AG04449 (cell line): ENCODE measurements around the gene CLEC3A.

ENCODE experiments used
- CTCF ChIA-PET: fragments of 350-600 bp; formaldehyde crosslinking; extraction: SDS; loops from one replicate; lab custom pipeline; 2021; ENCODE audit warnings: antibody characterized with exemption; lab: Yijun Ruan, JAX
- POLR2A ChIA-PET: fragments of 400-600, 350-600 bp; formaldehyde crosslinking; extraction: SDS; loops from one replicate; lab custom pipeline; 2020; ENCODE audit warnings: antibody characterized with exemption, inconsistent platforms; lab: Yijun Ruan, JAX
- DNase-seq: peaks from one replicate; pipeline ENCODE4 v3.0.0-alpha.2; 2010; ENCODE audit warnings: low read depth, low spot score
- H3K4me3 ChIP-seq: 2 replicates; pipeline ENCODE4 v1.5.1; 2011; ENCODE audit warnings: low read depth, mild to moderate bottlenecking, control low read depth, low read length
- TF ChIP-seq, protein P1 (sequence below): IDR thresholded peaks from one replicate; pipeline ENCODE4 v1.5.1; 2011; ENCODE audit warnings: mild to moderate bottlenecking, moderate library complexity, low read length, control low read depth, inconsistent platforms; ENCODE audit not compliant: insufficient read depth; ENCODE audit errors: missing control alignments

CLEC3A gene

DNA sequence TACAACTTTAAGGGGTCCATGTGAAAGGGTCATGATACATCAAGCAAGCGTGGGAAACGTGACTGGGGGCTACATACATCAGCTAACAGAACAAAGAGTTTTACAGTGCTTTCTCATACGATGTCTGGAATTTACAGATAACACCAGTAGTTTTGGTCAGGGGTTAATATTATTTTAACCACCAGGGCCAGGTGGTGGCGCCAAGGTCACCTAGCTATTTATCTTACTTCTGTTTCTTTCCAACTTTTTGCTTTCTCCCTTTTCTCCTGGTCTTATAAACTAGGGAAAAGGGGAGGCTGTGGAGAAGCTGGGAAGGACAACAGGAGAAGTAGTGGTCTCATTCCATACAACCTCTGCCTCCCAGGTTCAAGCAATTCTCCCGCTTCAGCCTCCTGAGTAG lies 37.9 kb downstream of the CLEC3A start:
- H3K4me3 ChIP-seq = no peak overlapping the region
- DNase-seq = no peak
- TF ChIP-seq, protein P1, sequence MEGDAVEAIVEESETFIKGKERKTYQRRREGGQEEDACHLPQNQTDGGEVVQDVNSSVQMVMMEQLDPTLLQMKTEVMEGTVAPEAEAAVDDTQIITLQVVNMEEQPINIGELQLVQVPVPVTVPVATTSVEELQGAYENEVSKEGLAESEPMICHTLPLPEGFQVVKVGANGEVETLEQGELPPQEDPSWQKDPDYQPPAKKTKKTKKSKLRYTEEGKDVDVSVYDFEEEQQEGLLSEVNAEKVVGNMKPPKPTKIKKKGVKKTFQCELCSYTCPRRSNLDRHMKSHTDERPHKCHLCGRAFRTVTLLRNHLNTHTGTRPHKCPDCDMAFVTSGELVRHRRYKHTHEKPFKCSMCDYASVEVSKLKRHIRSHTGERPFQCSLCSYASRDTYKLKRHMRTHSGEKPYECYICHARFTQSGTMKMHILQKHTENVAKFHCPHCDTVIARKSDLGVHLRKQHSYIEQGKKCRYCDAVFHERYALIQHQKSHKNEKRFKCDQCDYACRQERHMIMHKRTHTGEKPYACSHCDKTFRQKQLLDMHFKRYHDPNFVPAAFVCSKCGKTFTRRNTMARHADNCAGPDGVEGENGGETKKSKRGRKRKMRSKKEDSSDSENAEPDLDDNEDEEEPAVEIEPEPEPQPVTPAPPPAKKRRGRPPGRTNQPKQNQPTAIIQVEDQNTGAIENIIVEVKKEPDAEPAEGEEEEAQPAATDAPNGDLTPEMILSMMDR = no peak
- ChIA-PET POLR2A (no interaction called here), CTCF (no interaction called here)

DNA sequence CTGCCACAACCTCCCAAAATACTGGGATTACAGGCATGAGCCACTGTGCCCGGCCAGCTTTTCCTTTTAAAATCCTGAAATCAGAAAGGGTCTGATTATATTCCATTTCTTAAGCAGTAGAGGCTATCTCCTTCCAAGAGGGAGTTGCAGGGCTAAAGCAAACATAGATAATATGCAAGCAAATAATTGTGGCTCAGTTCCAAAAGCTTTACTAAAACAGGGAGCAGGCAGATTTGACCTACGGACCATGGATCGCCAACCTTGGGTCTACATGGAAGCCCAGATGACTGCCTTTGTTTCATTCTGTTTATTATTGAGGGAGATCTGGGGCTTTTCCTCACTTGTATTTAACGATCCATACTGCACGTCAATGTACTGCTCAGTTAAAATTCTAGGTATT lies 38.5 kb downstream of the CLEC3A start:
- no peak overlapping the region for H3K4me3 ChIP-seq
- CTCF ChIA-PET = no interaction called here
- TF ChIP-seq, protein P1 = no peak
- no peak for DNase-seq
- POLR2A ChIA-PET = no interaction called here

DNA sequence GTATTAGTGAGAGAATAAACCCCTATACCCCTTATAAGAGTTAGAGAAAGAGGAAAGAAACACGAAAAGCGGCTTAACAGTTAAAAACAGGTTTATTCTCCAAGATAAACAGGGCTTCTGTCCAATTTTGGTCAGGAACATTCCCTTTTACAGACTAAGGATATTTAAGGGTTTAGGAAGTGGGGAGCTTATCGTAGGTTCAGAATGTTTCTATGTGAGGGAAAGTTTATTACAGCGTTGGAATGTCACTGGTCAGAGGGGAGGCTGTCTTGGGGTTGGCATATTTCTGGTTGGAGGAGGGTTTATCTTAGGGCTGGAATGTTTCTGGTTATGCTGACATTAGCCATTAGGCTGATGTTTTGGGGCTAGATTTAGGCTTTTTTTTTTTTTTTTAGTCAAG lies 43.0 kb downstream of the CLEC3A start:
- CTCF ChIA-PET = no interaction called here
- POLR2A ChIA-PET = no interaction called here

DNA sequence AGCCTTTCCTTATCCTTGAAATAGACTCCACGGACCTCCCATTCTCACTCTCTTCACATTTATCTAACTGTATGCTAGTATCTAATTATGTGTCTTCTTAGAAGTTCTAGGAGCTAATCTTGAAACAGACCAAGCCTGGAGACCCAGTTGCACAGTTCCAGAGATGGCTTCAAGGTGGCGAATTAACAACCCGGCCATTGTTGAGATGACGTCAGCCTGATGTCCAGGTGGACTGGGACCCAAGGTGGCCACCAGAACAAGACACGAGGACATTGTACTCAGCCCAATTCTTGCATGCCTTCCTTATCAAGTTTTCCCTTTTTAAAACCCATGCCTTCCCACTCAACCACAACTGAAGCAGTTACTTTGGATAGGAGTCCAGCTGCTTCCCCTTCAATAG lies 47.6 kb downstream of the CLEC3A start:
- CTCF ChIA-PET = no interaction called here
- no peak overlapping the region for H3K4me3 ChIP-seq
- POLR2A ChIA-PET = no interaction called here
- DNase-seq = no peak
- TF ChIP-seq, protein P1 = no peak

More for the DNA sequence above, 43.0 kb downstream of the CLEC3A start:
- DNase-seq = no peak
- TF ChIP-seq, protein P1 = no peak
- H3K4me3 ChIP-seq = no peak overlapping the region

DNA sequence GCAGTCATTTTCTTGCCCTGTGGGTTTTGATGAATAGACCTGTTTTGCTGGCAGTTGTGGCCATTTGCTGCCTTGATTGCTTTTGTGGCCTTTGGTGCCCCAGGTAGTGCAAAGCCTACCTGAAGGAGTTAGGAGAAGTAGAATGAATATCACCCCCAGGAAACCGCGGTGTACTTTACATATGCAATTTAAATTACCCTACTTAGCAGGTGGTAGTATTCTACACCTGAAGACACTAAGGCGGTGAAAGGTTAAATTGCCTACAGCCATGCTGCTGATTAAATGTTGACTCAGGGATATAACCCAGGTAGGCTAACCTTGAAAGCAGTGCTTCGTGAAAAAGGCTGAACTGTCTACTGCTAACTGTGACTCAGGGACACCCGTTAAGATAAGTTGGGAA lies 49.9 kb downstream of the CLEC3A start:
- TF ChIP-seq, protein P1 = no peak
- ChIA-PET CTCF (no interaction called here), POLR2A (no interaction called here)
- DNase-seq = no peak
- H3K4me3 ChIP-seq = no peak overlapping the region

DNA sequence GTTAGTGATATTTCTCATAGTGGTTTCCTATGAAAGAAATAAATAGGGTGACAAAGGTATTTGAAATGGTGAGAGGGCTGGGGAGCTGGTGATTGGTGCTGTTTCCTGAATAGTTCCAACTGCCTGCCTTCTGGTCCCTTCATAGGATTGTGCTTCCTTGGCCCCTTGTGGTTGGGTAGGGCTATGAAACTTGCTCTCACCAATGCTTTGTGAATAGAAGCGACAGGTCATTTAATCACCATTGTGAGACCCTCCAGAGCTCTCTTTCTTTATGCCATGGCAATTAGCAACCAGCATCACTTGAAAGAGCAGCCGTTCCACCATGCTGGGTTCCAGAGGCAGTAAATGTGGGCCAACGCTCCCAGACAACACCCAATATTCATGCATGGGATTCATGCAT lies 53.5 kb downstream of the CLEC3A start:
- TF ChIP-seq, protein P1 = no peak
- no peak for DNase-seq
- POLR2A ChIA-PET = no interaction called here
- no peak overlapping the region for H3K4me3 ChIP-seq
- CTCF ChIA-PET = no interaction called here
